Right lobe of liver (tissue), 4 donors: ENCODE data around the gene DKK1.

Experiments used
- POLR2A ChIP-seq: fragments of 450-650 bp; IDR thresholded peaks from one replicate; pipeline ENCODE4 v1.6.1; 2017; ENCODE audit warnings: antibody characterized with exemption, mild to moderate bottlenecking
- TF ChIP-seq, protein P1 (sequence below), 4 donors: fragments of 200-600 bp in 3 of 4; fragments of 450-650 bp in 1 of 4; IDR thresholded peaks; one replicate each; pipeline versions ENCODE4 v1.5.1 to v1.8.0; 2016 to 2022; ENCODE audit warnings: antibody characterized with exemption in 4 of 4, mild to moderate bottlenecking in 2 of 4
- donor health status: DM: no; HTN: no; CAD: no.
- donor health status: DM: no; HTN: no; CAD: no.
- donor health status: DM: no; HTN: yes; CAD: no.

DNA sequence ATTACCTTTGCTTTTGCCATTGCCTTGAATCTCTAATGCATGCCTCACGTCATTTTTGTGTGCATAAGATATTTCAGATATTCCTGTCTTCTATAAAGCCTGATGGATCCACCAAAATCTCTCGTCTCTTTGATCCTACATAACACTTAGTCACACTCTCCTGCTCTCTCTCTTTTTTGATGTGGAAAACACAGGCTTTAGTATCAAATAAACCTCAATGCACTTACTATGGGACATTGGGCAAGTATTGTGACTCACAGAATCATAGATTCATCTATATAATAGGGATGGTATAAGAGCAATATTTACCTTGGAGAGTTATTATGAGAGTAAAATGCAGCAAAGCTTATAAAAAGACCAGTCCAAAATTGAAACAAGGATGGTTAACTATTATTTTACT is 39.1 kb downstream of the DKK1 start:
- TF ChIP-seq, protein P1, sequence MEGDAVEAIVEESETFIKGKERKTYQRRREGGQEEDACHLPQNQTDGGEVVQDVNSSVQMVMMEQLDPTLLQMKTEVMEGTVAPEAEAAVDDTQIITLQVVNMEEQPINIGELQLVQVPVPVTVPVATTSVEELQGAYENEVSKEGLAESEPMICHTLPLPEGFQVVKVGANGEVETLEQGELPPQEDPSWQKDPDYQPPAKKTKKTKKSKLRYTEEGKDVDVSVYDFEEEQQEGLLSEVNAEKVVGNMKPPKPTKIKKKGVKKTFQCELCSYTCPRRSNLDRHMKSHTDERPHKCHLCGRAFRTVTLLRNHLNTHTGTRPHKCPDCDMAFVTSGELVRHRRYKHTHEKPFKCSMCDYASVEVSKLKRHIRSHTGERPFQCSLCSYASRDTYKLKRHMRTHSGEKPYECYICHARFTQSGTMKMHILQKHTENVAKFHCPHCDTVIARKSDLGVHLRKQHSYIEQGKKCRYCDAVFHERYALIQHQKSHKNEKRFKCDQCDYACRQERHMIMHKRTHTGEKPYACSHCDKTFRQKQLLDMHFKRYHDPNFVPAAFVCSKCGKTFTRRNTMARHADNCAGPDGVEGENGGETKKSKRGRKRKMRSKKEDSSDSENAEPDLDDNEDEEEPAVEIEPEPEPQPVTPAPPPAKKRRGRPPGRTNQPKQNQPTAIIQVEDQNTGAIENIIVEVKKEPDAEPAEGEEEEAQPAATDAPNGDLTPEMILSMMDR (IDR thresholded peaks at IDR 0.05) = no peak
- no peak for TF ChIP-seq POLR2A
